HL-60/S4 treated with retinoic acid at 250 ng/mL for 4 days and 3 days (cell line): ENCODE measurements around the gene EMC9.

Experiments
- in situ Hi-C: fragments of 300-500 bp; cut with MboI; formaldehyde crosslinking; loops from 2 replicates; pipeline ENCODE4 v1.7.0; 2022; ENCODE audit warnings: low sequenced_read_pairs

Gene EMC9

DNA sequence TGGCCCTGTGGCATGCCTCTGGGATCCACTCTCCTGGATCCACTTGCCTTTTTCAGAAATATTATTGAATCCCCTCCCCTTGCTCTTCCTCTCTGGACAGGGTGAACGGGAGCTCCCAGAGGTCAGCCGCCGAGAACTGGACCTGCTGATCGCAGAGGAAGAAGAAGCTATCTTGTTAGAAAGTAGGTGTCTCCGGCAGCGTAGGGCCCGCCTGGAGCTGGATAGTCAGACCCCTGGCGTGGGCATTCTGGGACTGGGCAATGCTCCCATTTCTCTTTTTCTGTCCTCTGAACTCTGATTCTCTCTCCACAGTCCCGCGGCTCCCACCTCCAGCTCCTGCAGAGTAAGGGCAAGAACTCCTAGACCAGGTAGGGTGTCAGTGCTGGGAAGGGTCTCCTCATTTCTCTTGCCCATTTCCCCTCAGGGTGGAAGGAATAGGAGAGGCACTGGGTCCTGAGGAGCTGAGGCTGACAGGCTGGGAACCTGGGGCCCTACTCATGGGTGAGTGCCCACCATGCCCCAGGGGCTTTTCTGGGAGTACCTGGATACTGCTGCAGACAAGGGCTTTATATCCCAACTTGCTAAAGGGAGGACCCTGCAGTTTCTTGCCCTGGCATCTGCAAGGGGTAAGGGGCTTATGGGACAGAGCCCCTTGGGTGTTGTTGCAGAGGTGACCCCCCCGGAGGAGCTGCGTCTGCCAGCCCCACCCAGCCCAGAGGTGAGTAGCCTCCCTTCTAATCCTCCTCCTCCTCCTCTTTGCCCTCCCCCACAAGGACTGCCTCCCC lies 35.8 kb upstream of the EMC9 start:
- in situ Hi-C loops = no loop called here

DNA sequence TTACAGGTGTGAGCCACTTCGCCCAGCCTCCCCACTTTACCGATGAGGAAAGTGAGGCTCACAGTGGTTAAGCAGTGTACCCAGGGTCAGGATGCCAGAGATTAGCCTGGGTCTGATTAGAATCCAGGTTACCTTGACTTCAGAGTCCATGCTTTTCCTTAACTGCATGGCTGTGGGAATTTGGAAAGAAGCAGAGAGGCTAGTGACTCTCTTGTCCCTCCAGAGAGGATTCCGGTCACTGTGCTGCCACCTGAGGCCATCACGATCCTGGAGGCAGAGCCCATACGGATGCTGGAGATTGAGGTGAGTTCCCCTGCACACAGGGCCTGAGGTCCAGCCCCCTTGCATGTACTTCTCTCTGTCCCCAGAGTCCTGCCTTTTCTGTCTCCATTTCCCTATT lies 35.2 kb upstream of the EMC9 start:
- in situ Hi-C loops = no loop called here

- in situ Hi-C loops = no loop called here
Observed at GRCh38 chr14:24172871-24173281, 31.5 kb upstream of the EMC9 start.

- in situ Hi-C loops = no loop called here
Observed at GRCh38 chr14:24172261-24172860, 31.0 kb upstream of the EMC9 start.

DNA sequence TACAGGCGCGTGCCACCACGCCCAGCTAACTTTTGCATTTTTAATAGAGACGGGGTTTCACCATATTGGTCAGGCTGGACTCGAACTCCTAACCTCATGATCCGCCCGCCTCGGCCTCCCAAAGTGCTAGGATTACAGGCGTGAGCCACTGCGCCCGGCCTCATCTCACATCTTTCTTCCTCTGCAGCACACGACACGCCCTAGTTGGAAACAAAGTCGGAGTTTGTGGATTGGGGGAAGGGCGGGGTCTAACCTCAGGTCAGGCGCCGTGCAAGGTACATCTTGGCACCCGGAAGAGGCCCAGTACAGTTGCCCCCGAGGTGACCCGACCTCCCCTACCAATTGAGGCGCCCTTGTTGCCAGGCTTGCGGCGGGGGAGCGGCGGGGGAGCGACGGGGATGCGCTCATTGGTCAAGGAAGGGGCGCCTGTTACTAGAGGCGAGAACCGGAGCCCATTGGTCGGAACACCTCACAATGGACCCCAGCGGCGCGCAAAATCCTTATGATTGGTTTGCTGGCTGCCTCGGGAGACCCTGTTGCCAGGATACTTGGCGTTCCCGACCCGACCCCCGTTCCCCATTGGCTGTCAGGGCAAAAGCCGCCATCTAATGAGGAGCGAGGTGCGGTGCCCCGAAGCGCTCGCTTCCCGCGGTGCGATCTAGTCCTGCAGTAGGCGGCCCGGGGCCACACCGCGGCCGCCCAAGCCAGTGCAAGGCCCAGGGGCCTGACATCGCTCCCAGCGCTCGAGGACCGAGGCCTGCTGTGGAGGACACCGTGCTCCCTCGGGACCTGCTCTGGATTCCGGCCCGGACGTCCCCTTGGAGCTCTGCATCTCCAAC lies 30.2 kb upstream of the EMC9 start, which contains the start of gene REC8:
REC8 (plus strand) TSS at position 659 of the 839 bp plus-strand sequence. CDS start 473 bp downstream, outside the sequence.
- in situ Hi-C loops = no loop called here

DNA sequence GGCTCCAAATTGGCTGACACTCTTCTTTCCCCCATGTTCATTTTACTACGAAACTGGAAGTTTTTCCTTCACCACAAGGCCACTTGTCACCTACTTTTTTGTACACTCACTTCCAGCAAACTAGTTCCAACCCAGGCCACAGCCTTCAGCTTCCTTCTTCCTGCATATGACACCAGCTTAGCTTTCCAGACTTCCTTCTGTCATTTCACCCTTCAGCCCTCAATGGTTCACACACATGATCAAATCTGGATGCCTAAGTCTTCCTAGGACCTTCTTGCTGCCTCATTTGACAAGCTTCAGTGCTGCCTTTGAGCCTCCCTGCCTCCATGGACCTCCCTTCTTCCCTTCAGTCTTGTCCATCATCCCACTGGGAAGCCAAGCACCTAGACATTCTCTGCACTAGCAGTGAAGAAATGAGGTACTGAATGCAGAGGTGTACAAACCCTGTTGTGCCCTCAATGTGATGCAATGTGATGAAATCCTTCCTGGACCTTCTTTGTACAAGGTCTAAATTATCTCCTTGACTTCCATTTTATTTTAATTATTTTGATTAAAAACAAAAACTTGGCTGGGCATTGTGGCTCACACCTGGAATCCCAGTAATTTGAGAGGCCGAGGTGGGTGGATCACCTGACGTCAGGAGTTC lies 26.2 kb upstream of the EMC9 start:
- in situ Hi-C loops = no loop called here

DNA sequence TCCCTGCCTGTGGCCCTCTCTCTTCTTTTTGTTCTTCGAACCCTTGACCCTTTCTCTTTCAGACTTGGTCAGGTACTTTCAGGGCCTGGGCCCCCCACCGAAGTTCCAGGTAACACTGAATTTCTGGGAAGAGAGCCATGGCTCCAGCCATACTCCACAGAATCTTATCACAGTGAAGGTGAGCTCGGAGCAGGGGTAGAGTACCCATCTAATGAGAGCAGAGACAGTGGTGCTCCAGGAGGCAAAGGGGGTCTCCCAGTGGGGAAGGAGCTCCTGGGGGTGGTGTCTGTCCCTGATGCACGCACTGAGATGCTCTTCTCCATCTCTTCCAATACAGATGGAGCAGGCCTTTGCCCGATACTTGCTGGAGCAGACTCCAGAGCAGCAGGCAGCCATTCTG lies 24.4 kb upstream of the EMC9 start:
- in situ Hi-C loops = no loop called here

DNA sequence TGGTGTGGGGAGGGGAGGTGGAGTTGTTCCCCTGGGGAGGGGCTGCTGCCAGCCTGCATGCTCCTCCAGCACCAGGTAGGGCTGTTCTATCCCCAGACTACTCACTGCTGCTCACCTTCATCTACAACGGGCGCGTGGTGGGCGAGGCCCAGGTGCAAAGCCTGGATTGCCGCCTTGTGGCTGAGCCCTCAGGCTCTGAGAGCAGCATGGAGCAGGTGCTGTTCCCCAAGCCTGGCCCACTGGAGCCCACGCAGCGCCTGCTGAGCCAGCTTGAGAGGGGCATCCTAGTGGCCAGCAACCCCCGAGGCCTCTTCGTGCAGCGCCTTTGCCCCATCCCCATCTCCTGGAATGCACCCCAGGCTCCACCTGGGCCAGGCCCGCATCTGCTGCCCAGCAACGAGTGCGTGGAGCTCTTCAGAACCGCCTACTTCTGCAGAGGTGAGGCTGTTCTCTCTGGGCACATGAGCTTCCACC lies 23.2 kb upstream of the EMC9 start:
- in situ Hi-C loops = no loop called here

DNA sequence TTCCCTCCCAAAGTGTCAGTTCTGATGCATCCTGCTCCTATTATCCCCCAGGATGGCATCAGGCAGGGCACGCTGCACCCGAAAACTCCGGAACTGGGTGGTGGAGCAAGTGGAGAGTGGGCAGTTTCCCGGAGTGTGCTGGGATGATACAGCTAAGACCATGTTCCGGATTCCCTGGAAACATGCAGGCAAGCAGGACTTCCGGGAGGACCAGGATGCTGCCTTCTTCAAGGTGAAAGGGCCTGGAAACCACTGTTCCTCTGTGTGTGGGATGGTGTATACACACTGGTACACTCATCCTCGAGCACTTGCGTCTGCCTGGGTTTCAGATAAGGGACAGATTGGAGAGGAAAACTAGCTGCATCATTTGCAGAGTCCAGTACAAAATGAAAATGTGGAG lies 20.7 kb upstream of the EMC9 start:
- in situ Hi-C loops = no loop called here

- in situ Hi-C loops = no loop called here
Observed at GRCh38 chr14:24160850-24161804, 19.7 kb upstream of the EMC9 start, which contains the start of gene IRF9. TSS of gene IRF9 (plus strand) at chr14:24161265. CDS start at chr14:24162145, 880 bp downstream.

DNA sequence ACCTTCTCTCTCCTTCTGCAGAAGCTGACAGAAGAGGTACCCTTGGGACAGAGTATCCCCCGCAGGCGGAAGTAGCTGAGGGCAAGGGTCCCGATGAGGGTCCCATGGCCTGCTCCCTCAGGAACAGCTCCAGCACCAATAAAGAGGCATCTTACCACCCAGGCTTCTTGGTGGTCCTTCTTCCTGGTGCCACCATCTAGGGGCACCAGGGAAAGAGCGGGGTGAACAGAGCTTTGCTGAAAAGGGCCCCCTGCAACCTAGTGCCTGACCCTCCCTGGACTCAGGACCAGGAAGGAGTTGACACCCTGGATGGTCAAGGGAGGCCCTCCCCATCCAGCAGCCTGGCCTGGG lies 19.1 kb upstream of the EMC9 start:
- in situ Hi-C loops = no loop called here

DNA sequence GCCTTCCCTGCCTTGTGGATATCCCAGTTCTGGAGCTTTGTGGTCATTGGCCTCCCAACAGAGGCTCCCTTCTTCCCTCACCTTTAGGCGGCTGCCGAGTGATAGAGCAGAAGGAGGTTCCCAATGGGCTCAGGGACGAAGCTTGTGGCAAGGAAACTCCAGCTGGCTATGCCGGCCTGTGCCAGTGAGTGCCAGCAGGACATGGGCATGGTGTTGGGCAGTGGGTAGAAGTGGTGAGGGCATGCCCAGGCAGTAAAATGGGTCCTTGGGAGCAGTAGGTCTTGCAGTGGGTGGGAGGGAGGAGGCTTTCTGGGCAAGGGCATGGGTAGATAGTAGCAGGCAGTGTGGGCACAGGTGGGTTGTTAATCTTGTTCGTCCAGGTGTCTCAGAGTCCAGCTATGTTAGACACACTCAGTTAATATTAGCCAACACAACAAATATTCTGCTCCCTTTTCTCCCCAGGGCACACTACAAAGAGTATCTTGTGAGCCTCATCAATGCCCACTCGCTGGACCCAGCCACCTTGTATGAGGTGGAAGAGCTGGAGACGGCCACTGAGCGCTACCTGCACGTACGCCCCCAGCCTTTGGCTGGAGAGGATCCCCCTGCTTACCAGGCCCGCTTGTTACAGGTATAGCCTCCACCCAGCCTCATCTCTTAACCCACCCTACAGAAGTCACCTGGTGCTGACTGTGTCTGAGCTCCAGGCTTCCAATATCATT lies 18.5 kb upstream of the EMC9 start:
- in situ Hi-C loops = no loop called here

GRCh38 chr14:24157331-24157730 lies 15.9 kb upstream of the EMC9 start:
- in situ Hi-C loops = no loop called here

DNA sequence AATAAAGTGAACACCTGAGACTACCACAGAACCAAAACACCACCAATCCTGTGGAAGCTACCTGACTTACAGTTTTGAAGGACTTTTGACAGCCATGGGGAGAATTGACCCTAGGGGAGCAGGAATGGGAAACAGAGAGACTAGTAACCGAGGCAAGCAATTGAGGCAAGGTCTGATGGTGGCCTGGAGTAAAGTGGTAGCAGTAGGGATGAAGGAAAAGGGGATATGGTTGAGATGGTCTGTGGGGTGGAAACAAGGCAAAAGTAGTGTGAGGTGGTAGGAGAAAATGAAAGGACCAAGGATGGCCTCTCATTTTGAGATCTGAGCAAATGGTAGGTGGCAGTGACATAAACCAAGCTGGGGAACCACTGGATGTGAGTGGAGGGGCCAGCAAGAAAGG lies 15.4 kb upstream of the EMC9 start:
- in situ Hi-C loops = no loop called here

GRCh38 chr14:24155100-24155499 lies 13.7 kb upstream of the EMC9 start:
- in situ Hi-C loops = no loop called here

DNA sequence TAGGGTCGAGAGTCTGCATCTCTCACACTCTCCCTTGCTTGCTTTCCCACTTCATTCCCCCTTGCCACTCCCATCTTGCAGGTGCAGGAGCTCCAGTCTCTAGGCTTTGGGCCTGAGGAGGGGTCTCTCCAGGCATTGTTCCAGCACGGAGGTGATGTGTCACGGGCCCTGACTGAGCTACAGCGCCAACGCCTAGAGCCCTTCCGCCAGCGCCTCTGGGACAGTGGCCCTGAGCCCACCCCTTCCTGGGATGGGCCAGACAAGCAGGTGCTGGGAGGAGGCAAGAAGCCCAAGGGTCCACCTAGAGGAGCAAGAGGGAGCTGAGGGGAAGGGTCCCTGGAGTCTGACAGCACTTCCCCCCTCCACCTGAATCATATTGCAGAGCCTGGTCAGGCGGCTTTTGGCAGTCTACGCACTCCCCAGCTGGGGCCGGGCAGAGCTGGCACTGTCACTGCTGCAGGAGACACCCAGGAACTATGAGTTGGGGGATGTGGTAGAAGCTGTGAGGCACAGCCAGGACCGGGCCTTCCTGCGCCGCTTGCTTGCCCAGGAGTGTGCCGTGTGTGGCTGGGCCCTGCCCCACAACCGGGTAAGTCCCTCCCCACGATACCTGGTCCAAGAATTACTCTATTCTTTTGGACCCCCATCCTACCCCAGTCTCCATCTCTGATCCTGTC lies 10.2 kb upstream of the EMC9 start:
- in situ Hi-C loops = no loop called here

DNA sequence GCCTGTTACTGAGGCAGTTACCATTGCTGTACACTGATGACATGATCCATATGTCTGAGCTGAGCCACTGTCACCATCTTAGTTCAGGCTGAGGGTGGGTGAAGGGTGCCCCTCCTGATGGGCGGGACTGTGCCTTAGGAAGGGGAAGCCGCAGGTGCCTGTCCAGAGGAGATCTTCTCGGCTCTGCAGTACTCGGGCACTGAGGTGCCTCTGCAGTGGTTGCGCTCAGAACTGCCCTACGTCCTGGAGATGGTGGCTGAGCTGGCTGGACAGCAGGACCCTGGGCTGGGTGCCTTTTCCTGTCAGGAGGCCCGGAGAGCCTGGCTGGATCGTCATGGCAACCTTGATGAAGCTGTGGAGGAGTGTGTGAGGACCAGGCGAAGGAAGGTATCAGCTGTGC lies 9.6 kb upstream of the EMC9 start:
- in situ Hi-C loops = no loop called here

- in situ Hi-C loops = no loop called here
Observed at GRCh38 chr14:24150567-24150966, 9.2 kb upstream of the EMC9 start.

DNA sequence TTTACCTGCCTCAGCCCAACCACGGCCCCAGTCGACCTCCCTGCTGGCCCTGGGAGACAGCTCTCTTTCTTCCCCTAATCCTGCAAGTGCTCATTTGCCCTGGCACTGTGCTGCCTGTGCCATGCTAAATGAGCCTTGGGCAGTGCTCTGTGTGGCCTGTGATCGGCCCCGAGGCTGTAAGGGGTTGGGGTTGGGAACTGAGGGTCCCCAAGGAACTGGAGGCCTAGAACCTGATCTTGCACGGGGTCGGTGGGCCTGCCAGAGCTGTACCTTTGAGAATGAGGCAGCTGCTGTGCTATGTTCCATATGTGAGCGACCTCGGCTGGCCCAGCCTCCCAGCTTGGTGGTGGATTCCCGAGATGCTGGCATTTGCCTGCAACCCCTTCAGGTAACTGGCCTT lies 8.7 kb upstream of the EMC9 start:
- in situ Hi-C loops = no loop called here
